ENCODE data around the gene PPP2R5A. TPM values are rescaled to one million over a fixed set of nuclear protein-coding genes. Genes with fewer than 3 reads are reported as not detected.

PPP2R5A gene
- total RNA-seq, 2 donors from 2014 or later = 40.7 to 41.4 TPM

- Mint-ChIP-seq H3K27me3 (ENCODE audit: insufficient read depth) (no peaks in the 10 kb centered on the region), H3K36me3 (ENCODE audit: low read depth) (peaks cover 42% of the 10 kb centered on the region), H3K27ac (no peak overlapping the region), H3K9me3 (no peaks in the 10 kb centered on the region), H3K4me3 (no peak overlapping the region), H3K4me1 (no peaks in the 10 kb centered on the region)
- no peak overlapping the region for H3K4me3 ChIP-seq (ENCODE audit: low read length)
- peaks cover 90% of the 10 kb centered on the region for H3K36me3 ChIP-seq (ENCODE audit: control insufficient read depth, insufficient read depth, low read length)
- no peak overlapping the region for H3K27ac ChIP-seq (ENCODE audit: low read depth, low read length)
- TF ChIP-seq, protein P1, sequence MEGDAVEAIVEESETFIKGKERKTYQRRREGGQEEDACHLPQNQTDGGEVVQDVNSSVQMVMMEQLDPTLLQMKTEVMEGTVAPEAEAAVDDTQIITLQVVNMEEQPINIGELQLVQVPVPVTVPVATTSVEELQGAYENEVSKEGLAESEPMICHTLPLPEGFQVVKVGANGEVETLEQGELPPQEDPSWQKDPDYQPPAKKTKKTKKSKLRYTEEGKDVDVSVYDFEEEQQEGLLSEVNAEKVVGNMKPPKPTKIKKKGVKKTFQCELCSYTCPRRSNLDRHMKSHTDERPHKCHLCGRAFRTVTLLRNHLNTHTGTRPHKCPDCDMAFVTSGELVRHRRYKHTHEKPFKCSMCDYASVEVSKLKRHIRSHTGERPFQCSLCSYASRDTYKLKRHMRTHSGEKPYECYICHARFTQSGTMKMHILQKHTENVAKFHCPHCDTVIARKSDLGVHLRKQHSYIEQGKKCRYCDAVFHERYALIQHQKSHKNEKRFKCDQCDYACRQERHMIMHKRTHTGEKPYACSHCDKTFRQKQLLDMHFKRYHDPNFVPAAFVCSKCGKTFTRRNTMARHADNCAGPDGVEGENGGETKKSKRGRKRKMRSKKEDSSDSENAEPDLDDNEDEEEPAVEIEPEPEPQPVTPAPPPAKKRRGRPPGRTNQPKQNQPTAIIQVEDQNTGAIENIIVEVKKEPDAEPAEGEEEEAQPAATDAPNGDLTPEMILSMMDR (conservative IDR thresholded peaks at IDR 0.05) = no peak
- WGBS, 2 experiments (ENCODE audit: insufficient coverage in 1 of 2, insufficient read length in 1 of 2) = no CpG with 5 or more reads among the region's 1 CpG
- DNase-seq = no peak
- H3K27me3 ChIP-seq (ENCODE audit: control insufficient read depth, insufficient read depth, low read length, poor library complexity, severe bottlenecking) = no peaks in the 10 kb centered on the region
- no peaks in the 10 kb centered on the region for H3K9me3 ChIP-seq (ENCODE audit: control insufficient read depth, low read length)
- no peaks in the 10 kb centered on the region for H3K4me1 ChIP-seq (ENCODE audit: control insufficient read depth, insufficient read depth, low read length)
- H3K9ac ChIP-seq (ENCODE audit: extremely low read depth, low read length, poor library complexity, severe bottlenecking) = no peak overlapping the region
These were observed 61.4 kb downstream of the PPP2R5A start for GRCh38 chr1:212346601-212347000.

DNA sequence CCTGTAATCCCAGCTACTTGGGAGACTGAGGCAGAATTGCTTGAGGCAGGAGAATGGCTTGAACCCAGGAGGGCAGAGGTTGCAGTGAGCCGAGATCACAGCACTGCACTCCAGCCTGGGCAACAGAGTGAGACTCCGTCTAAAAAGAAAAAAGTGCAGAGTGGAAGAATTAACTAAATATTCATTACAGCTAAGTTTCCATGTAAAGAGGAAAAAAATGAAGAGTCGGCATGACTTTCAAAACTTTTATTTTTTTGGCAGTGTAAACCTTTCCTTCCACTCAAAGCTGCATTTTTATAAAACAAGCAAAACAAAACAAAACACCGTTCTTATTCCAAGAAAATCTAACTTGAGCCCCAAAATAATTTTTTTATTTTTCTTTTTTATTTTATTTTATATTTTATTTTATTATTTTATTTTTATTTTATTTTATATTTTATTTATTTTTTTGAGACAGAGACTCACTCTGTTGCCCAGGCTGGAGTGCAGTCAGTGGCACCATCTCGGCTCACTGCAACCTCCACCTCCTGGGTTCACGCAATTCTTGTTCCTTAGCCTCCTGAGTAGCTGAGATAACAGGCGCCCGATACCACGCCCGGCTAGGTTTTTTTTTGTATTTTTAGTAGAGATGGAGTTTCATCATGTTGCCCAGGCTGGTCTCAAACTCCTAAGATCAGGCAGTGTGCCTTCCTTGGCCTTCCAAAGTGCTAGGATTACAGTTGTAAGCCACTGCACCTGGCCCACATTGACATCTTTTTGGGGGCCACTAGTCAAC, 66.6 kb downstream of the PPP2R5A start:
- Histone ChIP-seq H3K9ac (ENCODE audit: extremely low read depth, low read length, poor library complexity, severe bottlenecking) (no peak overlapping the region), H3K27me3 (ENCODE audit: control insufficient read depth, insufficient read depth, low read length, poor library complexity, severe bottlenecking) (no peaks in the 10 kb centered on the region), H3K9me3 (ENCODE audit: control insufficient read depth, low read length) (no peaks in the 10 kb centered on the region), H3K4me3 (ENCODE audit: low read length) (no peak overlapping the region), H3K4me1 (ENCODE audit: control insufficient read depth, insufficient read depth, low read length) (no peaks in the 10 kb centered on the region), H3K27ac (ENCODE audit: low read depth, low read length) (no peak overlapping the region), H3K36me3 (ENCODE audit: control insufficient read depth, insufficient read depth, low read length) (peaks cover 79% of the 10 kb centered on the region)
- TF ChIP-seq, protein P1 (conservative IDR thresholded peaks at IDR 0.05) = no peak
- no peak for DNase-seq
- WGBS, 2 experiments (ENCODE audit: insufficient coverage in 1 of 2, insufficient read length in 1 of 2) = 96 to 98% methylated on average over 7 to 10 of the region's 10 CpGs
- Mint-ChIP-seq H3K27ac (no peak overlapping the region), H3K9me3 (no peaks in the 10 kb centered on the region), H3K4me3 (no peak overlapping the region), H3K27me3 (ENCODE audit: insufficient read depth) (no peaks in the 10 kb centered on the region), H3K36me3 (ENCODE audit: low read depth) (peaks cover 40% of the 10 kb centered on the region), H3K4me1 (peaks cover 5% of the 10 kb centered on the region)

GRCh38 chr1:212353181-212353580, 68.0 kb downstream of the PPP2R5A start:
- Histone ChIP-seq H3K27ac (ENCODE audit: low read depth, low read length) (no peak overlapping the region), H3K9ac (ENCODE audit: extremely low read depth, low read length, poor library complexity, severe bottlenecking) (no peak overlapping the region), H3K27me3 (ENCODE audit: control insufficient read depth, insufficient read depth, low read length, poor library complexity, severe bottlenecking) (no peaks in the 10 kb centered on the region), H3K4me1 (ENCODE audit: control insufficient read depth, insufficient read depth, low read length) (no peaks in the 10 kb centered on the region), H3K9me3 (ENCODE audit: control insufficient read depth, low read length) (no peaks in the 10 kb centered on the region), H3K4me3 (ENCODE audit: low read length) (no peak overlapping the region), H3K36me3 (ENCODE audit: control insufficient read depth, insufficient read depth, low read length) (peaks cover 79% of the 10 kb centered on the region)
- Mint-ChIP-seq H3K36me3 (ENCODE audit: low read depth) (peaks cover 41% of the 10 kb centered on the region), H3K4me1 (peaks cover 5% of the 10 kb centered on the region), H3K9me3 (no peaks in the 10 kb centered on the region), H3K27me3 (ENCODE audit: insufficient read depth) (no peaks in the 10 kb centered on the region), H3K27ac (peak overlapping the region; percentile 23), H3K4me3 (no peak overlapping the region)
- TF ChIP-seq, protein P1 (conservative IDR thresholded peaks at IDR 0.05) = no peak
- DNase-seq = no peak
- WGBS, 2 experiments (ENCODE audit: insufficient coverage in 1 of 2, insufficient read length in 1 of 2) = 96 to 97% methylated on average over 2 of the region's 2 CpGs

Data from endodermal cell (in vitro differentiated cells).